Calu3 (cell line): Measurements from ENCODE around the gene HIGD1C. TPM values are rescaled to one million over a fixed set of nuclear protein-coding genes. Genes with fewer than 3 reads are reported as not detected.

Experiments used
- BruUV-seq: library from RNA; stranded (reverse); fragments of 400-500 nt; replicated peaks from 2 replicates; lab custom pipeline; 2021; lab: Mats Ljungman, UMichigan
- CTCF ChIA-PET: fragments of 300-600 bp; sonication (Branson Sonifier 250); formaldehyde crosslinking; loops from one replicate; lab custom pipeline; 2022; ENCODE audit warnings: antibody characterized with exemption; lab: Charles Lee
- DNase-seq: peaks from one replicate; pipeline ENCODE4 v3.0.0; 2022
- H3K27ac Mint-ChIP-seq: one replicate; pipeline ENCODE4 v1.8.0; 2022; ENCODE audit warnings: mixed read lengths; ENCODE audit not compliant: unreplicated experiment
- H3K27me3 Mint-ChIP-seq: one replicate; pipeline ENCODE4 v1.8.0; 2022; ENCODE audit warnings: mixed read lengths; ENCODE audit not compliant: unreplicated experiment
- H3K36me3 Mint-ChIP-seq: one replicate; pipeline ENCODE4 v1.8.0; 2022; ENCODE audit warnings: mild to moderate bottlenecking, moderate library complexity, mixed read lengths; ENCODE audit not compliant: insufficient read depth, unreplicated experiment
- H3K4me1 Mint-ChIP-seq: one replicate; pipeline ENCODE4 v1.8.0; 2022; ENCODE audit warnings: mild to moderate bottlenecking, low read depth, mixed read lengths; ENCODE audit not compliant: unreplicated experiment
- H3K4me3 Mint-ChIP-seq: one replicate; pipeline ENCODE4 v1.8.0; 2022; ENCODE audit warnings: mild to moderate bottlenecking, low read depth, moderate library complexity, mixed read lengths; ENCODE audit not compliant: unreplicated experiment
- H3K9me3 Mint-ChIP-seq: one replicate; pipeline ENCODE4 v1.8.0; 2022; ENCODE audit warnings: low read depth, mixed read lengths; ENCODE audit not compliant: unreplicated experiment
- CTCF ChIP-seq: fragments of 200-600 bp; IDR thresholded peaks from one replicate; pipeline ENCODE4 v1.8.0; 2022; ENCODE audit warnings: antibody characterized with exemption; ENCODE audit not compliant: unreplicated experiment
- intact Hi-C: fragments of 100-400 bp; cut with micrococcal nuclease; formaldehyde crosslinking; loops from one replicate; pipeline ENCODE4 v1.10.0; 2022; ENCODE audit not compliant: unreplicated experiment
- total RNA-seq: library from RNA; stranded (reverse); gene quantifications from 2 replicates; pipeline ENCODE4 v1.2.3, GENCODE V29; 2022

Gene HIGD1C
- total RNA-seq, 1 experiment from 2014 or later, result not detected

GRCh38 chr12:50947933-50948626, 4.3 kb upstream of the HIGD1C start:
- Mint-ChIP-seq H3K4me1 (no peaks in the 10 kb centered on the region), H3K27ac (no peak overlapping the region), H3K27me3 (no peaks in the 10 kb centered on the region), H3K4me3 (no peak overlapping the region), H3K9me3 (no peaks in the 10 kb centered on the region), H3K36me3 (no peaks in the 10 kb centered on the region)
- no peak for TF ChIP-seq CTCF
- CTCF ChIA-PET, result no interaction called here
- BruUV-seq, result no TSS peak
- intact Hi-C loops, result no loop called here
- DNase-seq, result no peak

- Mint-ChIP-seq H3K9me3 (no peaks in the 10 kb centered on the region), H3K4me3 (no peak overlapping the region), H3K27me3 (no peaks in the 10 kb centered on the region), H3K27ac (no peak overlapping the region), H3K36me3 (no peaks in the 10 kb centered on the region), H3K4me1 (no peaks in the 10 kb centered on the region)
- BruUV-seq, result no TSS peak
- intact Hi-C loops, result no loop called here
- CTCF ChIA-PET, result no interaction called here
- DNase-seq, result no peak
- no peak for TF ChIP-seq CTCF
Measured at GRCh38 chr12:50948798-50949197, 3.5 kb upstream of the HIGD1C start.

- Mint-ChIP-seq H3K4me1 (no peaks in the 10 kb centered on the region), H3K9me3 (no peaks in the 10 kb centered on the region), H3K4me3 (no peak overlapping the region), H3K36me3 (no peaks in the 10 kb centered on the region), H3K27ac (no peak overlapping the region), H3K27me3 (no peaks in the 10 kb centered on the region)
- no TSS peak for BruUV-seq
- intact Hi-C loops, result no loop called here
- CTCF ChIA-PET, result interaction anchor here (0.8 kb wide), 1 partner anchor 15 kb away, joined by 3 read pairs; no protein-coding TSS in a partner anchor
- no peak for TF ChIP-seq CTCF
- DNase-seq, result no peak
Measured at GRCh38 chr12:50949801-50950302, 2.5 kb upstream of the HIGD1C start.

- Mint-ChIP-seq H3K4me1 (no peaks in the 10 kb centered on the region), H3K27ac (no peak overlapping the region), H3K36me3 (no peaks in the 10 kb centered on the region), H3K4me3 (no peak overlapping the region), H3K27me3 (no peaks in the 10 kb centered on the region), H3K9me3 (no peaks in the 10 kb centered on the region)
- no TSS peak for BruUV-seq
- CTCF ChIA-PET, result no interaction called here
- intact Hi-C loops, result no loop called here
- TF ChIP-seq CTCF, result no peak
- DNase-seq, result no peak
Measured at GRCh38 chr12:50951112-50951511, 1.2 kb upstream of the HIGD1C start.
